CD4-positive, alpha-beta T cell treated with Interleukin-4 for 1 hour (primary cell): ENCODE measurements around the gene VPS18.
A peak's percentile ranks its signal among the peaks of the same experiment; 100 is the strongest.
"Not testable (repeated sequence)": the region's sequence is repeated elsewhere in the genome, so short reads cannot be mapped to it uniquely, and the experiment has no call there.

Experiments used
- DNase-seq, 2 donors: peaks; one replicate each; pipeline ENCODE4 v3.0.0-alpha.2; 2020 to 2022

The VPS18 gene, protein sequence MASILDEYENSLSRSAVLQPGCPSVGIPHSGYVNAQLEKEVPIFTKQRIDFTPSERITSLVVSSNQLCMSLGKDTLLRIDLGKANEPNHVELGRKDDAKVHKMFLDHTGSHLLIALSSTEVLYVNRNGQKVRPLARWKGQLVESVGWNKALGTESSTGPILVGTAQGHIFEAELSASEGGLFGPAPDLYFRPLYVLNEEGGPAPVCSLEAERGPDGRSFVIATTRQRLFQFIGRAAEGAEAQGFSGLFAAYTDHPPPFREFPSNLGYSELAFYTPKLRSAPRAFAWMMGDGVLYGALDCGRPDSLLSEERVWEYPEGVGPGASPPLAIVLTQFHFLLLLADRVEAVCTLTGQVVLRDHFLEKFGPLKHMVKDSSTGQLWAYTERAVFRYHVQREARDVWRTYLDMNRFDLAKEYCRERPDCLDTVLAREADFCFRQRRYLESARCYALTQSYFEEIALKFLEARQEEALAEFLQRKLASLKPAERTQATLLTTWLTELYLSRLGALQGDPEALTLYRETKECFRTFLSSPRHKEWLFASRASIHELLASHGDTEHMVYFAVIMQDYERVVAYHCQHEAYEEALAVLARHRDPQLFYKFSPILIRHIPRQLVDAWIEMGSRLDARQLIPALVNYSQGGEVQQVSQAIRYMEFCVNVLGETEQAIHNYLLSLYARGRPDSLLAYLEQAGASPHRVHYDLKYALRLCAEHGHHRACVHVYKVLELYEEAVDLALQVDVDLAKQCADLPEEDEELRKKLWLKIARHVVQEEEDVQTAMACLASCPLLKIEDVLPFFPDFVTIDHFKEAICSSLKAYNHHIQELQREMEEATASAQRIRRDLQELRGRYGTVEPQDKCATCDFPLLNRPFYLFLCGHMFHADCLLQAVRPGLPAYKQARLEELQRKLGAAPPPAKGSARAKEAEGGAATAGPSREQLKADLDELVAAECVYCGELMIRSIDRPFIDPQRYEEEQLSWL

GRCh38 chr15:40893733-40894680 is at the start of gene VPS18:
Gene VPS18, plus strand, starts transcription at chr15:40894450. Its CDS starts 319 bp downstream, at chr15:40894769.
- DNase-seq = peak; percentile 98

GRCh38 chr15:40844696-40845030 is 49.6 kb upstream of the VPS18 start:
- DNase-seq = peak; percentile 24 to 31

GRCh38 chr15:40845036-40845435 is 49.2 kb upstream of the VPS18 start:
- no peak for DNase-seq

DNA sequence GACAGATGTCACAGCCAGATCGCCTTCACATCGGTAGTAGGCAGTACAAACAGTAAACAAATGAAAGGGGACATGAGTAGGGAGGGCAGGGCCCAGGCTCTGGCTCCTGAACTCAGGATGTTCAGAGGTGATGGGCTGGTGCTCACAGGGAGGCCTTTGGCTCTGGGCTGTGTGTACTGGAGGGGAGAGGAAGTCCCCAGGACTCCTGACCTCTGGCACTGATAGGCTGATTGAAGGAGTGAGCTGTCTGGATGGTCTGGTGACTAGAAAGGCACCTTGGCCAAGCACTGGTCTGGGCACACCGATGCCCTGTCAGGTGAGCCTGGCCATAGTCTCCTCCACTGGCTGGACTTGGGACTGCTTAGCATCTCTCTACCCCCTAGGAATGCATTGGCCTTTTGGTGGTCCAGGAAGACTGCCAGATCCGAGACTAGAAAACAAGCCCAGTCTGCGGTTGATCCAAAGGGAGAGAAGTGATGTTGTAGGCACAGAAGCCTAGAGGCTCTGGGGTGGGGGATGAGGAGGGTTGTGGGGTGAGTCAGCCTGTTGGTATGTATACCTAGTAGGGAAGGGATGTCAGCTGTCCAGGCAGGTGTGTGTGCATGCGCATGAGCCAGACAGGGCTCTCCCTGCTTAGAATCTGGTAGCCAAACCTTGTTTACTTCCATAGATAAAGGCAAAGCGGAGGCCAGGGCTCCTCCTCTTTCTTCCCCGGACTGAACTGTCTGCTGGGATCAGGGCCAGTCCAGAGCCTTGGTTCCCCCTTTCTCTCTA is 48.6 kb upstream of the VPS18 start:
- no peak for DNase-seq

- no peak for DNase-seq
These were observed 47.4 kb upstream of the VPS18 start for GRCh38 chr15:40846841-40847222.

DNA sequence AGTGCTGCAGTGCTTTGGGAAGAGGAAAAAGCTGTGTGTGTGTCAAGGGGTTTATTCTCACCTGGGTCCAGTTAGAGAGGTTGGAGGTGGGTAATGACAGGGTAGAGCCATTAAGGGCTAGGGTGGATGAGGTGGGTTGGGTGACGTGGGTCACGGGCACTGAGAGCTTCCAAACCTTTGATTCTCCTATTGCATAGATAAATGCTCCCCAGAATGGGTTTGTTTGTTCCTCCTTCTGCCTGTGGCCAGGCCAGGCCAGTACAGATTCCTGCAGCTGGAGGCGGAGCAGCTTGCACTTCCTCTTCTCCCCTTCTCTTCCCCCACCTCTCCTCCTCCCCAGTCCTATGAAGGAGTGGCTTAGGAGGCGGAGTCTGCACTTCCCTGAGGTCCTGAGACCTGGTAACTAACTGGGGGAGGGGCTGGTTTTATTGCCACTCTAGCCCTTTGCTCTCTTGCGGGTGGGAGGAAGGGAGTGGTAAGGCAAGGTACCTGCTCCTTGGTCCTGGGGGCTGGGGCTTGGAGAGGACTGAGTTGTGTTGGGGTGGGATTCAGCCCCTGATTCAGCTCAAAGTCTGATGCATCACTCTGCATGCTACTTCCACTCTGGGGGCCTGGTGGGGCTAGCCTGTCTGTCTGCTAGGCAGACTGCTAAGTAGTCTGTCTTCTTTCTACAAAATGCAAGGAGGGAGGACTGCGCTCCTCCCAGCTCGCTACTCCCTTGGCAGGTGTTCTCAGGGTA is 46.9 kb upstream of the VPS18 start:
- peak; percentile 10 to 69 for DNase-seq

DNA sequence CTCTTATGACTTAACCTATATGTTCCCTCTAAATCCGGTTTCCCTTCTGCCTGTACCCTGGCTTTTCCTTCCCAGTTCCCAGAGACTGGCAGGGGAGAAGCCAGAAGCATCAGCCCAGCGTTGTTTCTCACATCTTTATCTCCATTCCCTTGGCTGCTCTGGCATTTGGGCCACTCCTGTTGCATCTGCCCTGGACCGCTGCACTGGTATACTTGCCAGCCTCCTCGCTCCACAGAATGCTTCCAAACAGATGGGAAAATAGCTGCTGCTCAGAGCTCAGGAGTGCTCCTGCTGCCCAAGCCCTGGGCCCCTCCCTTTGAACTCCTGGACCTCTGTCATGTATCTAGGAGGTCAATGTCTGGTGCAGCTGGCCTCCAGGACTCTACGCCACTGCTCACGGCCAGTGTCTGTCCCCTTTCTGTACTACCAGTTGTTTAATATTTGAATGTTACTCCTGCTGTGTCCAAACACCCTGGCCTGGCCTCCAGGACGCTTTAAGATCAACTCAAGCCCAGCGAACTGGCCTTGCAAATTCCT is 43.6 kb upstream of the VPS18 start:
- DNase-seq = no peak

DNA sequence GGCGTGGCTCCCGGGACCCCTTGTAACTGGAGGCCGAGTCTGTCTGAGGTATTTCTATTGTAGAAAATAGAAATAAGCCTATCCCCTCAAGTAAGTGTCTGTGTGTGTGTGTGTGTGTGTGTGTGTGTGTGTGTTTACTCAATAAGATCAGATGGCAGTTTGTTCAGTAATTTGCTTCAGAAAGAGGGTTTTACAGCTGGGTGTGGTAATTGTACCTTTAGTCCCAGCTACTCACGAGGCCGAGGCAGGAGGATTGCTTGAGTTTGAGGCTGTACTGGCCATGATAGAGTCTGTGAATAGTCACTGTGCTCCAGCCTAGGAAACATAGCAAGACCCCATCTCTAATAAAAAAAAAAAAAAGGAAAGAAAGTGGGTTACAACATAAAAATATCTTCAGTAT is 41.7 kb upstream of the VPS18 start:
- no peak for DNase-seq

GRCh38 chr15:40853241-40853890 is 40.9 kb upstream of the VPS18 start:
- no peak for DNase-seq

GRCh38 chr15:40854161-40854560 is 40.1 kb upstream of the VPS18 start:
- no peak for DNase-seq

- no peak for DNase-seq
These were observed 38.5 kb upstream of the VPS18 start for GRCh38 chr15:40855706-40856234.

DNA sequence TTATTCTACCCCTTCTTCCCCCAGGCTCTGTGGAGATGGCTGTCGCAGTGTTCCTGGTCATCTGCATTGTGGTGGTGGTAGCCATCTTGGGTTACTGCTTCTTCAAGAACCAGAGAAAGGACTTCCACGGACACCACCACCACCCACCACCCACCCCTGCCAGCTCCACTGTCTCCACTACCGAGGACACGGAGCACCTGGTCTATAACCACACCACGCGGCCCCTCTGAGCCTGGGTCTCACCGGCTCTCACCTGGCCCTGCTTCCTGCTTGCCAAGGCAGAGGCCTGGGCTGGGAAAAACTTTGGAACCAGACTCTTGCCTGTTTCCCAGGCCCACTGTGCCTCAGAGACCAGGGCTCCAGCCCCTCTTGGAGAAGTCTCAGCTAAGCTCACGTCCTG is 37.5 kb upstream of the VPS18 start:
- no peak for DNase-seq

- DNase-seq = peak; percentile 76 to 82
These were observed 36.5 kb upstream of the VPS18 start for GRCh38 chr15:40857601-40858341.

DNA sequence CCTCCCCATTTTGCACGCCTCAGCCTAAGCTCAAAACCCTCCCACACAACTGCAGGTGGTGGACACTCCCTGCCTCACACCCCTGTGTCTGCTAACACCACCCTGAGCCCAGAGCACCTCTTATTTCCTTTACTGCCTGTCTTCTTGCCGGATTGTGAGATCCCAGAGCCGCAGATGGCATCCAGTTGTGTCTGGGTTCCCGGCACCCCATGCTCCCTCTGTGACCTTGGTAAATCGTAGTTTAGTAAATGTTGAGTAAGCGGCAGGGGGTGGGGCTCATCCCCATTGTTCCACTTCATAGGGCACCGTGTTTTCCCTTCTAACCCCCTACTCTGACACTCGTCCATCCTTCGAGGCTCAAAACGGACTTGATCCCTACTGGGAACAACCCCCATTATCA is 35.5 kb upstream of the VPS18 start:
- no peak for DNase-seq

- DNase-seq = peak; percentile 79 to 82
These were observed 34.9 kb upstream of the VPS18 start for GRCh38 chr15:40859206-40859851.

DNA sequence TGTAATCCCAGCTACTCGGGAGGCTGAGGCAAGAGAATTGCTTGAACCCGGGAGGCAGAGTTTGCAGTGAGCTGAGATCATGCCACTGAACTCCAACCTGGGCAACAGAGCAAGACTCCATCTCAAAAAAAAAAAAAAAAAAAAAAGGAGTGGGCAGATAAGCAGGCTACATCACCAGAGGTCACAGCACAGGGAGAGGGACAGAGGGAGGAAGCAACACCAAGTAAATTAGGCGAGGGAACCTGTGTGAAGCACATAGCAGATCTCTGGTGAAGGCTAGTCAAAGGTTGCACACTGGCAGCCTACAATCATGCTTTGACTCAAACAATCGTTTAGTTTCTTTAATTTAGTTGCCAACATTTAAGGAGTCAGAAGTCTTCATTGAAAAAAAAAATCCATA is 33.1 kb upstream of the VPS18 start:
- not testable (repeated sequence) for DNase-seq

DNA sequence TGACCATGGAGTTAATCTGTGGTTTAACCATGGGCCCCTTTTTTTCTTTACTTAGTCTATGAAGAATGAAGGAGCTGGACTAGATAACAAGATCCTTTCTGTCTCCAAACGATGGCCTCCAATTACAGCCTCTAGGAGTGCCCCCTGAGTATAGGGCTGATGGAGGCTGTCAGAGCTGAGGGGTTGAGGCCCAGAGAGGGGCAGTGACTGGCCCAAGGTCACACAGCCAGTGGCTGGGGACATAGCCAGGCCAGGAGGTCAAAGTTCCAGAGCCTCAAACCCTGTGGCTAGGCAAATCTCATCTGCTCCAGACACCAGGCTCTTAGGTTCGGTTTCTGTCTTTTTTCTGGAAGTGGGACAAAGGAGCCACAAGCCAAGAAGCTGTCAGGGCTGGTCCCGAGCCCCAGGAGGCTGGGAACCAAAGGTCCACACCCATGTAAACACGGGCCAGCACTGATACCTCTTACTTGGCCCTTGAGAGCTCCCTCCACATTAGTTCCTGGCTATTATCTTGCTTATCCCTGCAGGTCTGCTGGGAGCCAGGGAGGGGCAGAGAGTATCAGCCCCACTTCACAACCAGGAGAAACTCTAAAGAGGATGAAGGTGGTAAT is 30.5 kb upstream of the VPS18 start:
- no peak for DNase-seq

- DNase-seq = no peak
These were observed 27.1 kb upstream of the VPS18 start for GRCh38 chr15:40867199-40867598.
